Measurements from ENCODE around the gene SPANXN3. TPM values are rescaled to one million over a fixed set of nuclear protein-coding genes. Genes with fewer than 3 reads are reported as not detected.
"Not testable (repeated sequence)": the region's sequence is repeated elsewhere in the genome, so short reads cannot be mapped to it uniquely, and the experiment has no call there.

The SPANXN3 gene, protein sequence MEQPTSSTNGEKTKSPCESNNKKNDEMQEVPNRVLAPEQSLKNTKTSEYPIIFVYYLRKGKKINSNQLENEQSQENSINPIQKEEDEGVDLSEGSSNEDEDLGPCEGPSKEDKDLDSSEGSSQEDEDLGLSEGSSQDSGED
- total RNA-seq: not detected in 2 replicates
- polyA plus RNA-seq: not detected in 2 replicates

DNA sequence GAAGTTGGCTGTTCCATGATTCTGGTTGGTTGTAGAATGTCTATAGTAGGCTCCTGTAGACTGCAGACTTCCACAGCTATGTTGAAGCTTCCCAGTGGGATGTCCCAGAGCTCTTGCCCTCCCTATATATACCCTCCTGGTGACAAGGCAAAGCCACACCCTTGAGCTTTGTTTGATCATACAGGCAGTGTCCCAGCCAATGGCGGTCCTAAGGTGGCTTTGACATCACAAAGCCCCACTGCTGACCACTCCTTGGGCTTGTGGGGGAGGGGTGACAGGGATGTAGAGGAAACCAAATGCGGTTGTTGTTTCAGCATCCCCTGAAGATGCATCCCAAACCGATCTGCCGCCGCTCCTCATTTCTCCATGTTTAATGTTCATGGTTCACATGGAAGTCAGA is at the start of gene SPANXN3:
Gene SPANXN3 (minus strand): TSS at position 101 of the 400 bp plus-strand sequence. CDS start 84 bp downstream, at position 17.
- not testable (repeated sequence) for H3K27me3 ChIP-seq; H3K36me3 ChIP-seq; H3K4me3 ChIP-seq; H3K9me3 ChIP-seq (ENCODE audit: low read depth); H3K27ac ChIP-seq; H3K4me1 ChIP-seq (ENCODE audit: low read depth); DNase-seq (ENCODE audit: low read depth in 1 of 2, low spot score in 1 of 2)

DNA sequence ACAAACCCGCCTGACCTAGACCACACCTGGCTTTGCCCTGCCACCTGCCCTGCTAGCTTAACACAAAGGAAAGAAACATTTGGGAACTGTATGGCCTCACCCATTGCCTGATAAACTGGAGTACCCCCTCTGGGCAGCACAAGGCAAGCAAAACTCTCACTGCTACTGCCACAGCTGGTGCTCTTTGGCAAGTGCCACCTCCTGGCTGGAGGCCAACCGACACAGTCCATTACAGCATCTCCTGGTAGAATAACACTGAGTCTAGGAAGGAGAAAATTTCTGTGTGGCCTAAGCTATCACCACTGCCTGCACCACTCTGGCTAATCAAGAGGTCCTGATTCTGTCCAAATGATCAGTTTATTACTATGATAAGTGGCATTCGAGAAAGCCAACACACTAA is 18.9 kb upstream of the SPANXN3 start:
- Histone ChIP-seq H3K4me3 (no peak overlapping the region), H3K4me1 (ENCODE audit: low read depth) (no peaks in the 10 kb centered on the region), H3K9me3 (ENCODE audit: low read depth) (no peaks in the 10 kb centered on the region), H3K27ac (no peak overlapping the region), H3K36me3 (no peaks in the 10 kb centered on the region), H3K27me3 (no peaks in the 10 kb centered on the region)
- TF ChIP-seq, protein P1, sequence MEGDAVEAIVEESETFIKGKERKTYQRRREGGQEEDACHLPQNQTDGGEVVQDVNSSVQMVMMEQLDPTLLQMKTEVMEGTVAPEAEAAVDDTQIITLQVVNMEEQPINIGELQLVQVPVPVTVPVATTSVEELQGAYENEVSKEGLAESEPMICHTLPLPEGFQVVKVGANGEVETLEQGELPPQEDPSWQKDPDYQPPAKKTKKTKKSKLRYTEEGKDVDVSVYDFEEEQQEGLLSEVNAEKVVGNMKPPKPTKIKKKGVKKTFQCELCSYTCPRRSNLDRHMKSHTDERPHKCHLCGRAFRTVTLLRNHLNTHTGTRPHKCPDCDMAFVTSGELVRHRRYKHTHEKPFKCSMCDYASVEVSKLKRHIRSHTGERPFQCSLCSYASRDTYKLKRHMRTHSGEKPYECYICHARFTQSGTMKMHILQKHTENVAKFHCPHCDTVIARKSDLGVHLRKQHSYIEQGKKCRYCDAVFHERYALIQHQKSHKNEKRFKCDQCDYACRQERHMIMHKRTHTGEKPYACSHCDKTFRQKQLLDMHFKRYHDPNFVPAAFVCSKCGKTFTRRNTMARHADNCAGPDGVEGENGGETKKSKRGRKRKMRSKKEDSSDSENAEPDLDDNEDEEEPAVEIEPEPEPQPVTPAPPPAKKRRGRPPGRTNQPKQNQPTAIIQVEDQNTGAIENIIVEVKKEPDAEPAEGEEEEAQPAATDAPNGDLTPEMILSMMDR (IDR thresholded peaks at IDR 0.05; ENCODE audit: low read depth, low read length): no peak
- no peak for DNase-seq (ENCODE audit: low read depth in 1 of 2, low spot score in 1 of 2)

DNA sequence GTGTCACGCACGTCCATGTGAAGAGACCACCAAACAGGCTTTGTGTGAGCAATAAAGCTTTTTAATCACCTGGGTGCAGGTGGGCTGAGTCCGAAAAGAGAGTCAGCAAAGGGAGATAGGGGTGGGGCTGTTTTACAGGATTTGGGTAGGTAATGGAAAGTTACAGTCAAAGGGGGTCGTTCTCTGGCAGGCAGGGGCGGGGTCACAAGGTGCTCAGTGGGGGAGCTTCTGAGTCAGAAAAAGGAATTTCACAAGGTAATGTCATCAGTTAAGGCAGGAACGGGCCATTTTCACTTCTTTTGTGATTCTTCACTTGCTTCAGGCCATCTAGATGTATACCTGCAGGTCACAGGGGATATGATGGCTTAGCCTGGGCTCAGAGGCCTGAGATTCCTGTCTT is 15.1 kb downstream of the SPANXN3 start:
- H3K27ac ChIP-seq; H3K27me3 ChIP-seq; DNase-seq (ENCODE audit: low read depth in 1 of 2, low spot score in 1 of 2): not testable (repeated sequence)

DNA sequence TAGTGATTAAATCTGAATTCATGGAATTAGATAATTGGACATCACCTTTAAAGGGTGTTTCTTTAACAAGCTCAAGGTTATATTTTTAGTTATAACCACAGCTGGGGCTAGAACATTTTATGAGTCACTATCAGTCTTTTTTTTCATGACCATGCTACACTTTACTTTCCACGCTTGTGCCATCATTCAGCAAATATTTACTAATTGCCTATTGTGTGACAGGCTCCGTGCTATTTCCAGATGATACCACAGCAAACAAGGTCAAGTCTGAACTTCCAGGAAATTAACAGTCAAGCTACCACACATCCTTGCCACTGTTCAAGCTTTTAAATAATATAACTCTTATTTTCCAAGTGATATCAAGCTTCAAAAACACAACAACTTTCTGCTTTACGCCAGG is 16.5 kb downstream of the SPANXN3 start:
- Histone ChIP-seq H3K4me1 (ENCODE audit: low read depth) (no peaks in the 10 kb centered on the region), H3K27me3 (no peaks in the 10 kb centered on the region), H3K27ac (no peak overlapping the region), H3K9me3 (ENCODE audit: low read depth) (no peaks in the 10 kb centered on the region), H3K4me3 (no peak overlapping the region), H3K36me3 (no peaks in the 10 kb centered on the region)
- DNase-seq (ENCODE audit: low read depth in 1 of 2, low spot score in 1 of 2): no peak
- TF ChIP-seq, protein P1 (IDR thresholded peaks at IDR 0.05; ENCODE audit: low read depth, low read length): no peak

More for the DNA sequence above, 15.1 kb downstream of the SPANXN3 start:
- not testable (repeated sequence) for H3K9me3 ChIP-seq (ENCODE audit: low read depth); H3K4me1 ChIP-seq (ENCODE audit: low read depth); H3K36me3 ChIP-seq; H3K4me3 ChIP-seq

DNA sequence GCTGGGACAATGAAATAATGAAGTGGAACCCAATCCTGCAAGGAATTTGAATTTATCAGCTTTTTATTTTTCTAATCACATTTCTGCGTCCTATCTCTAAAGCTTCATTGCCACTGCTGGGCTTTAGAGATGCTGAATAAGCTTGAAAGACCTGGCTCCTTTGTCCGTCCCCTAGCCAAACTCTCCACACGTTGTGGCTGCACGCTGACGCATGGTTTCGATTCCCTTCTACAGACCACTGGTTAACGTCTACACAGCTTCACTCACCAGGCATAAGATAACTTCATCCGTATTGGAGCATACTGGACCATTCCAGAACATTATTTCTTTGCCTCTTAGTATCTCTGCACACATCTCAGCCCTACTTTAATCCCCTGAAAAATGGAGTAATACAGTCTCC is 31.2 kb downstream of the SPANXN3 start:
- Histone ChIP-seq H3K27me3 (no peaks in the 10 kb centered on the region), H3K36me3 (no peaks in the 10 kb centered on the region), H3K4me1 (ENCODE audit: low read depth) (no peaks in the 10 kb centered on the region), H3K9me3 (ENCODE audit: low read depth) (no peaks in the 10 kb centered on the region), H3K27ac (no peak overlapping the region), H3K4me3 (no peak overlapping the region)
- TF ChIP-seq, protein P1 (IDR thresholded peaks at IDR 0.05; ENCODE audit: low read depth, low read length): no peak
- no peak for DNase-seq (ENCODE audit: low read depth in 1 of 2, low spot score in 1 of 2)

DNA sequence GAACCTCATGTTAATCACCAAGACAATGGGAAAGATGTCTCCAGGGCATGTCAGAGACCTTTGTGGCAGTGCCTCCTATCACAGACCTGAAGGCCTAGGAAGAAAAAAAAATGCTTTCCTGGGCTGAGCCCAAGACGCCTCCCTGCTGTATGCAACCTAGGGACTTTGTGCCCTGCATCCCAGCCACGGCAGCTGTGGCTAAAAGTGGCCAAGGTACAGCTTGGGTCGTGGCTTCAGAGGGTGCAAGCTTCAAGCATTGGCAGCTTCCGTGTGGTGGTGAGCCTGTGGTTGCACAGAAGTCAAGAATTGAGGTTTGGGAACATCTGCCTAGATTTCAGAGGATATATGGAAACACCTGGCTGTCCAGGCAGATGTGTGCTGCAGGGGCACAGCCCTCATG is 40.5 kb downstream of the SPANXN3 start:
- H3K27me3 ChIP-seq: no peaks in the 10 kb centered on the region
- H3K4me3 ChIP-seq: no peak overlapping the region
- TF ChIP-seq, protein P1 (IDR thresholded peaks at IDR 0.05; ENCODE audit: low read depth, low read length): no peak
- peaks cover 3% of the 10 kb centered on the region for H3K9me3 ChIP-seq (ENCODE audit: low read depth)
- H3K27ac ChIP-seq: no peak overlapping the region
- H3K4me1 ChIP-seq (ENCODE audit: low read depth): no peaks in the 10 kb centered on the region
- no peaks in the 10 kb centered on the region for H3K36me3 ChIP-seq
- DNase-seq (ENCODE audit: low read depth in 1 of 2, low spot score in 1 of 2): no peak
